Trophoblast cell (in vitro differentiated cells and primary cell): Measurements from ENCODE around the gene ENTREP3.
"Not testable (repeated sequence)": the region's sequence is repeated elsewhere in the genome, so short reads cannot be mapped to it uniquely, and the experiment has no call there.

Experiments used
- DNase-seq, 2 donors: peaks; one replicate each; pipeline ENCODE4 v3.0.0-alpha.2; 2016
- H2AFZ ChIP-seq: 2 replicates; pipeline ENCODE4 v1.6.1; 2013; ENCODE audit warnings: low read length, moderate library complexity, mild to moderate bottlenecking; ENCODE audit not compliant: insufficient read depth, poor library complexity
- H2AK5ac ChIP-seq: 2 replicates; pipeline ENCODE4 v1.6.1; 2013; ENCODE audit warnings: mild to moderate bottlenecking, low read length
- H2BK120ac ChIP-seq: 2 replicates; pipeline ENCODE4 v1.6.1; 2013; ENCODE audit warnings: low read length, mild to moderate bottlenecking, moderate library complexity; ENCODE audit not compliant: insufficient read depth, poor library complexity
- H2BK12ac ChIP-seq: 2 replicates; pipeline ENCODE4 v1.6.1; 2013; ENCODE audit warnings: mild to moderate bottlenecking, low read length, moderate library complexity
- H2BK5ac ChIP-seq: 2 replicates; pipeline ENCODE4 v1.6.1; 2013; ENCODE audit warnings: low read length, low read depth, moderate library complexity, mild to moderate bottlenecking; ENCODE audit not compliant: poor library complexity
- H3K14ac ChIP-seq: 2 replicates; pipeline ENCODE4 v1.6.1; 2013; ENCODE audit warnings: mild to moderate bottlenecking, low read length
- H3K18ac ChIP-seq: 2 replicates; pipeline ENCODE4 v1.6.1; 2013; ENCODE audit warnings: mild to moderate bottlenecking, low read length
- H3K23ac ChIP-seq: 2 replicates; pipeline ENCODE4 v1.6.1; 2013; ENCODE audit warnings: low read length
- H3K27ac ChIP-seq: 2 replicates; pipeline ENCODE4 v1.5.1; 2013; ENCODE audit warnings: low read depth, mild to moderate bottlenecking, inconsistent platforms, low read length, moderate library complexity
- H3K27me3 ChIP-seq: 2 replicates; pipeline ENCODE4 v1.6.1; 2013; ENCODE audit warnings: inconsistent platforms, mild to moderate bottlenecking, low read length, moderate library complexity; ENCODE audit not compliant: insufficient read depth
- H3K36me3 ChIP-seq, 2 experiments: 1 replicate in 1 of 2; 2 replicates in 1 of 2; pipeline ENCODE4 v1.6.1; 2013; ENCODE audit warnings: low read length in 2 of 2, mild to moderate bottlenecking in 2 of 2, moderate library complexity in 1 of 2; ENCODE audit not compliant: insufficient read depth in 2 of 2, control insufficient read depth in 1 of 2
- H3K4ac ChIP-seq: 2 replicates; pipeline ENCODE4 v1.6.1; 2013; ENCODE audit warnings: low read depth, mild to moderate bottlenecking, low read length, moderate library complexity
- H3K4me1 ChIP-seq, 2 experiments: 1 replicate in 1 of 2; 2 replicates in 1 of 2; pipeline ENCODE4 v1.6.1; 2013; ENCODE audit warnings: low read length in 2 of 2, mild to moderate bottlenecking in 2 of 2, moderate library complexity in 1 of 2; ENCODE audit not compliant: insufficient read depth in 2 of 2, control insufficient read depth in 1 of 2
- H3K4me2 ChIP-seq: 2 replicates; pipeline ENCODE4 v1.6.1; 2013; ENCODE audit warnings: inconsistent platforms, mild to moderate bottlenecking, low read length, moderate library complexity
- H3K4me3 ChIP-seq: 2 replicates; pipeline ENCODE4 v1.5.1; 2013; ENCODE audit warnings: mild to moderate bottlenecking, low read depth, low read length, inconsistent platforms
- H3K79me1 ChIP-seq: one replicate; pipeline ENCODE4 v1.6.1; 2013; ENCODE audit warnings: low read length
- H3K79me2 ChIP-seq: 2 replicates; pipeline ENCODE4 v1.6.1; 2013; ENCODE audit warnings: low read length, mild to moderate bottlenecking; ENCODE audit not compliant: control insufficient read depth, insufficient read depth, poor library complexity
- H3K9ac ChIP-seq: 2 replicates; pipeline ENCODE4 v1.6.1; 2013; ENCODE audit warnings: mild to moderate bottlenecking, low read length
- H3K9me3 ChIP-seq: 2 replicates; pipeline ENCODE4 v1.6.1; 2013; ENCODE audit warnings: low read depth, mild to moderate bottlenecking, control low read depth, inconsistent platforms, low read length; ENCODE audit not compliant: insufficient read depth
- H4K12ac ChIP-seq: 2 replicates; pipeline ENCODE4 v1.6.1; 2013; ENCODE audit warnings: low read depth, mild to moderate bottlenecking, low read length, moderate library complexity
- H4K8ac ChIP-seq: 2 replicates; pipeline ENCODE4 v1.6.1; 2013; ENCODE audit warnings: low read depth, mild to moderate bottlenecking, low read length, moderate library complexity
- H4K91ac ChIP-seq: one replicate; pipeline ENCODE4 v1.6.1; 2013; ENCODE audit warnings: low read depth, mild to moderate bottlenecking, low read length, moderate library complexity
- WGBS: extraction: QIAGEN DNeasy Blood & Tissue Kit; methylation state at CpG from one replicate; pipeline ENCODE4 v1.1.7; 2013; ENCODE audit warnings: missing lambda C conversion rate; ENCODE audit not compliant: insufficient read length, insufficient coverage; ENCODE audit errors: extremely low coverage; 5-methylcytosine and 5-hydroxymethylcytosine counted together

Gene ENTREP3

GRCh38 chr1:155219592-155220031 lies 35.7 kb downstream of the ENTREP3 start:
- H3K23ac ChIP-seq, result no peak overlapping the region
- H2BK5ac ChIP-seq, result no peak overlapping the region
- peaks cover 9 to 14% of the 10 kb centered on the region in 2 experiments for H3K36me3 ChIP-seq
- no peak overlapping the region for H3K18ac ChIP-seq
- H3K9ac ChIP-seq, result no peak overlapping the region
- H2BK12ac ChIP-seq, result peak overlapping the region; percentile 12
- no peak overlapping the region for H2BK120ac ChIP-seq
- WGBS, result no CpG with 5 or more reads among the region's 1 CpG
- no peaks in the 10 kb centered on the region for H3K27me3 ChIP-seq
- H3K14ac ChIP-seq, result no peak overlapping the region
- peaks cover 10% of the 10 kb centered on the region in 2 experiments for H3K4me1 ChIP-seq
- DNase-seq, result peak in 1 of 2 donors; percentile 52
- H2AFZ ChIP-seq, result no peak overlapping the region
- H3K9me3 ChIP-seq, result no peaks in the 10 kb centered on the region
- H3K4me2 ChIP-seq, result no peak overlapping the region
- no peak overlapping the region for H3K4me3 ChIP-seq
- H3K27ac ChIP-seq, result peak overlapping the region; percentile 25
- H3K79me1 ChIP-seq, result peaks cover 9% of the 10 kb centered on the region
- no peaks in the 10 kb centered on the region for H3K79me2 ChIP-seq
- no peak overlapping the region for H2AK5ac ChIP-seq
- H4K8ac ChIP-seq, result peak overlapping the region; percentile 43
- no peak overlapping the region for H3K4ac ChIP-seq
- H4K12ac ChIP-seq, result no peak overlapping the region
- H4K91ac ChIP-seq, result peak overlapping the region; percentile 41

- H2BK120ac ChIP-seq, result no peak overlapping the region
- DNase-seq, result peak; percentile 53 to 85
- H3K4me2 ChIP-seq, result no peak overlapping the region
- no peak overlapping the region for H3K4ac ChIP-seq
- peak overlapping the region; percentile 41 for H4K91ac ChIP-seq
- H3K79me2 ChIP-seq, result no peaks in the 10 kb centered on the region
- no peak overlapping the region for H2BK5ac ChIP-seq
- no peak overlapping the region for H3K14ac ChIP-seq
- WGBS, result no CpG with 5 or more reads among the region's 7 CpGs
- H3K27me3 ChIP-seq, result no peaks in the 10 kb centered on the region
- peaks cover 4% of the 10 kb centered on the region for H3K79me1 ChIP-seq
- peaks cover 9 to 14% of the 10 kb centered on the region in 2 experiments for H3K36me3 ChIP-seq
- H2BK12ac ChIP-seq, result peak overlapping the region; percentile 12
- H4K8ac ChIP-seq, result peak overlapping the region; percentile 43
- no peak overlapping the region for H2AK5ac ChIP-seq
- no peak overlapping the region for H2AFZ ChIP-seq
- no peaks in the 10 kb centered on the region for H3K9me3 ChIP-seq
- H3K27ac ChIP-seq, result no peak overlapping the region
- peaks cover 8 to 9% of the 10 kb centered on the region in 2 experiments for H3K4me1 ChIP-seq
- H4K12ac ChIP-seq, result no peak overlapping the region
- H3K18ac ChIP-seq, result no peak overlapping the region
- H3K23ac ChIP-seq, result no peak overlapping the region
- H3K4me3 ChIP-seq, result no peak overlapping the region
- no peak overlapping the region for H3K9ac ChIP-seq
Observed at GRCh38 chr1:155218854-155219591, 36.3 kb downstream of the ENTREP3 start.

GRCh38 chr1:155214702-155215101 lies 40.6 kb downstream of the ENTREP3 start:
- not testable (repeated sequence) for H2AK5ac ChIP-seq, H3K79me2 ChIP-seq, H3K27me3 ChIP-seq, H2BK5ac ChIP-seq, H3K23ac ChIP-seq, H2BK12ac ChIP-seq, H2AFZ ChIP-seq, H4K91ac ChIP-seq, H3K9me3 ChIP-seq, H3K9ac ChIP-seq, H4K12ac ChIP-seq, H3K4me1 ChIP-seq, H4K8ac ChIP-seq, H2BK120ac ChIP-seq, H3K4ac ChIP-seq, H3K27ac ChIP-seq, DNase-seq, H3K79me1 ChIP-seq, H3K4me3 ChIP-seq, H3K14ac ChIP-seq, H3K18ac ChIP-seq, H3K4me2 ChIP-seq
- WGBS, result no CpG with 5 or more reads among the region's 10 CpGs
- H3K36me3 ChIP-seq, result peaks cover 18 to 19% of the 10 kb centered on the region in 2 experiments

DNA sequence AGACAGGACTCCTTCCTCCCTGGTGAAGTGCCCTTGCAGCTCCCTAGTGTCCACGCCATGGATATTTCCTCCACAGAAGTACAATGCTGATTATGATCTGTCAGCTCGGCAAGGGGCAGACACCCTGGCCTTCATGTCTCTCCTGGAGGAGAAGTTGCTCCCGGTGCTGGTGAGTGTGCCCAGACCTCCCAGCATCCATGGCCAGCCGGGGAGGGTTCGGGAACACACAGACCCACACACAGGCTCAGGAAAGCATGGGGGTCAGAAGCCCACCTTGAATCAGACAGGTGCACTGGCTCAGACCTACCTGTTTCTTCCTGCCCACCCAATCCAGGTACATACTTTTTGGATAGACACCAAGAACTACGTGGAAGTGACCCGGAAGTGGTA lies 43.2 kb downstream of the ENTREP3 start:
- H4K8ac ChIP-seq, H3K4ac ChIP-seq, DNase-seq, H4K91ac ChIP-seq, H2AFZ ChIP-seq, H2BK120ac ChIP-seq, H3K23ac ChIP-seq, H2AK5ac ChIP-seq, H3K9ac ChIP-seq, H3K4me2 ChIP-seq, H2BK5ac ChIP-seq, H3K27ac ChIP-seq, H3K9me3 ChIP-seq, H3K14ac ChIP-seq, H4K12ac ChIP-seq, H3K4me3 ChIP-seq, H2BK12ac ChIP-seq, H3K27me3 ChIP-seq, H3K18ac ChIP-seq: not testable (repeated sequence)
- Histone ChIP-seq H3K36me3 (peaks cover 15 to 19% of the 10 kb centered on the region in 2 experiments), H3K4me1 (peaks cover 10 to 12% of the 10 kb centered on the region in 2 experiments), H3K79me2 (peaks cover 12% of the 10 kb centered on the region), H3K79me1 (peaks cover 18% of the 10 kb centered on the region)
- no CpG with 5 or more reads among the region's 7 CpGs for WGBS
